ENCODE measurements around the gene PLA2G15. TPM values are rescaled to one million over a fixed set of nuclear protein-coding genes. Genes with fewer than 3 reads are reported as not detected.

PLA2G15 gene
- total RNA-seq, 2 experiments from 2014 or later, result 6.0 to 7.0 TPM

GRCh38 chr16:68267612-68268405 lies 22.6 kb downstream of the PLA2G15 start:
- no peak for DNase-seq
- intact Hi-C loops (cut with DNase I, micrococcal nuclease), result loop anchor here (10.0 kb wide), 2 partner anchors 237 to 487 kb away; no protein-coding TSS in a partner anchor
- Mint-ChIP-seq H3K27ac (peak overlapping the region; percentile 86), H3K36me3 (ENCODE audit: low read depth) (peaks cover 38% of the 10 kb centered on the region), H3K4me3 (peak overlapping the region; percentile 46), H3K27me3 (no peaks in the 10 kb centered on the region), H3K4me1 (peaks cover 72% of the 10 kb centered on the region), H3K9me3 (ENCODE audit: low read depth) (no peaks in the 10 kb centered on the region)
- ChIA-PET POLR2A (interaction anchor here (0.5 kb wide), 1 partner anchor 1060 kb away, joined by 5 read pairs; no protein-coding TSS in a partner anchor), CTCF (interaction anchor here (0.6 to 22.1 kb wide), 6 partner anchors 17 to 254 kb away, joined by 3 to 517 read pairs (median 4); no protein-coding TSS in a partner anchor)
- no peak for ATAC-seq

GRCh38 chr16:68269793-68270192 lies 24.6 kb downstream of the PLA2G15 start:
- H3K36me3 Mint-ChIP-seq (ENCODE audit: low read depth), result peaks cover 53% of the 10 kb centered on the region
- peak overlapping the region; percentile 88 for H3K27ac Mint-ChIP-seq

GRCh38 chr16:68270353-68270752 lies 25.2 kb downstream of the PLA2G15 start:
- ChIA-PET POLR2A (interaction anchor here (0.6 kb wide), 1 partner anchor 1723 kb away, joined by 4 read pairs; no protein-coding TSS in a partner anchor), CTCF (interaction anchor here (1.1 to 22.1 kb wide), 5 partner anchors 8 to 56 kb away, joined by 3 to 517 read pairs (median 26); partner anchors contain the start of genes PRMT7 and SLC7A6OS)
- H3K4me3 Mint-ChIP-seq, result no peak overlapping the region
- H3K27ac Mint-ChIP-seq, result peak overlapping the region; percentile 88
- ATAC-seq (peak; percentile 34), DNase-seq (no peak)
- intact Hi-C loops (cut with DNase I, micrococcal nuclease), result no loop called here
- peaks cover 89% of the 10 kb centered on the region for H3K4me1 Mint-ChIP-seq
- no peaks in the 10 kb centered on the region for H3K27me3 Mint-ChIP-seq
- H3K36me3 Mint-ChIP-seq (ENCODE audit: low read depth), result peaks cover 56% of the 10 kb centered on the region
- no peaks in the 10 kb centered on the region for H3K9me3 Mint-ChIP-seq (ENCODE audit: low read depth)

More at GRCh38 chr16:68269793-68270192, 24.6 kb downstream of the PLA2G15 start:
- Mint-ChIP-seq H3K27me3 (no peaks in the 10 kb centered on the region), H3K4me3 (no peak overlapping the region), H3K4me1 (peaks cover 83% of the 10 kb centered on the region), H3K9me3 (ENCODE audit: low read depth) (no peaks in the 10 kb centered on the region)
- POLR2A ChIA-PET, result interaction anchor here (0.5 to 0.7 kb wide), 2 partner anchors 14 to 113 kb away, joined by 3 to 6 read pairs; no protein-coding TSS in a partner anchor
- intact Hi-C loops (cut with DNase I, micrococcal nuclease), result loop anchor here (10.0 kb wide), 2 partner anchors 235 to 485 kb away; no protein-coding TSS in a partner anchor
- CTCF ChIA-PET, result interaction anchor here (0.6 to 22.1 kb wide), 5 partner anchors 15 to 57 kb away, joined by 3 to 517 read pairs (median 5); partner anchors contain the start of genes PRMT7 and SLC7A6OS
- no peak for DNase-seq
- no peak for ATAC-seq

DNA sequence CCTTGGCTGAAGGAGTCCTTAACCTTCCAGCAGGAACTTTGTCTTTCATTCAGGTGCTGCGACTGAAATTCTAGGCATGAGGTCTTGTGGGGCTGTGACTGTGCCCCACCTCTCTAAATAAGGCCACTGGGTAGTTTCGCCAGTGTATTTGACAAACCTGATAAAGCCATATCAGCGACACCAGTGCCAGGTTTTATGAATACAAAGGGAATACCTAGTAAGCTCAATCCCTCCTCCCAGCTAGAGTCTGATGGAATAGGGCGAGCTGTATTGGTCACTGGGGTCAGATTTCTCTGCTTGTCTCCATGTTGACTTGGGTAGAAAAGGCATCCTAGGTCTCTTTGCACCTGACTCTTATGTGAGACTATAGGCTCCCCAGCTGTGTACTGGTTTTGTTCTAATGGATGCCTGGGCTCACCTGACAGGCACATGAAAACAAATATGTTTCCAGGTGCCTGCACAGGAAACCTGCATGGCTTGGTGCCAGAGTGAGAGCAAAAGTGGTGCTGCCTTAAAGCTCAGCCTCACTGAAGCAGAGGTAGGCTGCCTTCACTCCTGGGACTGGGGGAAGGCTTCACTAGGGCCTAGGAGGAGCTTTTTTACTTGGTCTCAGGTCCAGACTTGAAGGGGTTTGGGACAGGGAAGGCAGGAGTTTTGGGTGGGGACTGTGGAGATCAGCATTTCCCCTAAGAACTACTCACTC lies 27.5 kb downstream of the PLA2G15 start:
- no peaks in the 10 kb centered on the region for H3K27me3 Mint-ChIP-seq
- no peaks in the 10 kb centered on the region for H3K9me3 Mint-ChIP-seq (ENCODE audit: low read depth)
- peaks cover 58% of the 10 kb centered on the region for H3K36me3 Mint-ChIP-seq (ENCODE audit: low read depth)
- intact Hi-C loops (cut with DNase I, micrococcal nuclease), result no loop called here
- CTCF ChIA-PET, result interaction anchor here (0.5 to 22.1 kb wide), 10 partner anchors 8 to 1455 kb away, joined by 3 to 517 read pairs (median 6); partner anchors contain the start of genes PRMT7, SLC7A6 and SLC7A6OS
- ATAC-seq, result peak; percentile 8
- DNase-seq, result peak; percentile 63
- H3K4me3 Mint-ChIP-seq, result peak overlapping the region; percentile 22
- H3K27ac Mint-ChIP-seq, result peak overlapping the region; percentile 97
- POLR2A ChIA-PET, result interaction anchor here (1.0 kb wide), 2 partner anchors 17 to 36 kb away, joined by 3 to 4 read pairs; no protein-coding TSS in a partner anchor
- H3K4me1 Mint-ChIP-seq, result peaks cover 92% of the 10 kb centered on the region

DNA sequence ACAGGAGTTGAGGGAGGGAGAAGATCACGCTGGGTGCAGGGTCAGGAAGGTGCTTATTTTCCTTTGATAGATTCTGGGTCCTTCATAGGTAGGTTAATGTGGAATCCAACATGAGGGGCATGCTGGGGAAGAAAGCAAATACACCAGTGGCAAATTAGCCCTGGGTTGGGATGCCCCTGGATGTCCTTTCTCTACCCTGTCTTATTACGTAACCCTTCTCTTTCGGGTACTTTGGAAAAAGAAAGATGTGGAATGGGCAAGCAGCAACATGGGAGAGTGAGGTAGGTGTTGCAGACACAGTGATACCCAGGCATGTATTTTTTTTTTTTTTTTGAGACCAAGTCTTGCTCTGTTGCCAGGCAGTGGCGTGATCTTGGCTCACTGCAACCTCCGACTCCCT lies 28.3 kb downstream of the PLA2G15 start:
- Mint-ChIP-seq H3K36me3 (ENCODE audit: low read depth) (peaks cover 52% of the 10 kb centered on the region), H3K27ac (peak overlapping the region; percentile 97), H3K27me3 (no peaks in the 10 kb centered on the region), H3K4me1 (peaks cover 84% of the 10 kb centered on the region), H3K4me3 (peak overlapping the region; percentile 22), H3K9me3 (ENCODE audit: low read depth) (no peaks in the 10 kb centered on the region)
- intact Hi-C loops (cut with DNase I, micrococcal nuclease), result no loop called here
- DNase-seq (no peak), ATAC-seq (no peak)
- ChIA-PET CTCF (interaction anchor here (0.6 to 22.1 kb wide), 9 partner anchors 9 to 1454 kb away, joined by 3 to 517 read pairs (median 6); partner anchors contain the start of genes PRMT7, SLC7A6 and SLC7A6OS), POLR2A (interaction anchor here (0.7 to 1.0 kb wide), 3 partner anchors 16 to 619 kb away, joined by 3 to 4 read pairs (median 3); no protein-coding TSS in a partner anchor)

DNA sequence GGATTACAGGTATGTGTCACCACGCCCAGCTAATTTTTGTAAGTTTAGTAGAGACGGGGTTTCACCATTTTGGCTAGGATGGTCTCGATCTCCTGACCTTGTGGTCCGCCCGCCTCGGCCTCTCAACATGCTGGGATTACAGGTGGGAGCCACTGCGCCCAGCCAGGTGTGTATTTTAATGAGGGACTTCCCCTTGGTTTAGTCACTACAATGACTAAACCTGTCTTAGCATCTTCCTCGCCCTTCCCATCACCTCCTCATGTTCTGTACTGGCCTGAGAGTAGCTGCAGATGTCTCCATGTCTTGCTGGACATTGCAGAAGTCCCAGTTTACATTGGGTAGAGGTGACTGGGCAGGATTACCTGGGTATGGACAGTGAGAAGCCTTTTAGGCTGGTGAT lies 28.7 kb downstream of the PLA2G15 start:
- H3K4me1 Mint-ChIP-seq, result peaks cover 81% of the 10 kb centered on the region
- intact Hi-C loops (cut with DNase I, micrococcal nuclease), result loop anchor here in 1 of 2 experiments (2.0 kb wide), 1 partner anchor 15 kb away; no protein-coding TSS in a partner anchor
- POLR2A ChIA-PET, result interaction anchor here (0.7 kb wide), 1 partner anchor 619 kb away, joined by 3 read pairs; no protein-coding TSS in a partner anchor

GRCh38 chr16:68274441-68274840 lies 29.3 kb downstream of the PLA2G15 start:
- Mint-ChIP-seq H3K27me3 (no peaks in the 10 kb centered on the region), H3K4me1 (peaks cover 79% of the 10 kb centered on the region), H3K36me3 (ENCODE audit: low read depth) (peaks cover 51% of the 10 kb centered on the region)

More for the DNA sequence above, 28.7 kb downstream of the PLA2G15 start:
- ATAC-seq (no peak), DNase-seq (peak; percentile 35)
- CTCF ChIA-PET, result interaction anchor here (0.6 to 22.1 kb wide), 6 partner anchors 10 to 53 kb away, joined by 3 to 517 read pairs (median 6); partner anchors contain the start of genes PRMT7 and SLC7A6OS
- Mint-ChIP-seq H3K4me3 (no peak overlapping the region), H3K36me3 (ENCODE audit: low read depth) (peaks cover 53% of the 10 kb centered on the region), H3K27me3 (no peaks in the 10 kb centered on the region), H3K27ac (peak overlapping the region; percentile 97), H3K9me3 (ENCODE audit: low read depth) (no peaks in the 10 kb centered on the region)

GRCh38 chr16:68275611-68276191 lies 30.5 kb downstream of the PLA2G15 start:
- intact Hi-C loops (cut with DNase I, micrococcal nuclease), result loop anchor here (1.0 to 2.0 kb wide), 3 partner anchors 10 to 14 kb away; no protein-coding TSS in a partner anchor
- ATAC-seq, result peak; percentile 75
- Mint-ChIP-seq H3K27ac (peak overlapping the region; percentile 97), H3K4me1 (peaks cover 76% of the 10 kb centered on the region), H3K9me3 (ENCODE audit: low read depth) (no peaks in the 10 kb centered on the region), H3K27me3 (no peaks in the 10 kb centered on the region), H3K36me3 (ENCODE audit: low read depth) (peaks cover 56% of the 10 kb centered on the region), H3K4me3 (peak overlapping the region; percentile 48)
- ChIA-PET POLR2A (interaction anchor here (0.7 kb wide), 1 partner anchor 19 kb away, joined by 3 read pairs; no protein-coding TSS in a partner anchor), CTCF (interaction anchor here (0.6 to 22.1 kb wide), 8 partner anchors 11 to 51 kb away, joined by 3 to 517 read pairs (median 5); partner anchors contain the start of gene SLC7A6)
- DNase-seq, result peak; percentile 62

More at GRCh38 chr16:68274441-68274840, 29.3 kb downstream of the PLA2G15 start:
- H3K4me3 Mint-ChIP-seq, result no peak overlapping the region
- CTCF ChIA-PET, result interaction anchor here (0.9 to 22.1 kb wide), 5 partner anchors 12 to 52 kb away, joined by 3 to 517 read pairs (median 7); partner anchors contain the start of genes PRMT7 and SLC7A6OS
- no peak for DNase-seq
- H3K9me3 Mint-ChIP-seq (ENCODE audit: low read depth), result no peaks in the 10 kb centered on the region
- POLR2A ChIA-PET, result interaction anchor here (0.7 kb wide), 1 partner anchor 620 kb away, joined by 3 read pairs; no protein-coding TSS in a partner anchor
- intact Hi-C loops (cut with DNase I, micrococcal nuclease), result loop anchor here in 1 of 2 experiments (2.0 kb wide), 1 partner anchor 14 kb away; no protein-coding TSS in a partner anchor
- ATAC-seq, result no peak
- peak overlapping the region; percentile 97 for H3K27ac Mint-ChIP-seq

- ChIA-PET POLR2A (no interaction called here), CTCF (interaction anchor here (0.6 to 22.1 kb wide), 7 partner anchors 10 to 50 kb away, joined by 3 to 517 read pairs (median 5); partner anchors contain the start of gene SLC7A6)
- ATAC-seq (no peak), DNase-seq (no peak)
- Mint-ChIP-seq H3K9me3 (ENCODE audit: low read depth) (no peaks in the 10 kb centered on the region), H3K27me3 (no peaks in the 10 kb centered on the region), H3K36me3 (ENCODE audit: low read depth) (peaks cover 58% of the 10 kb centered on the region), H3K4me3 (no peak overlapping the region), H3K4me1 (peaks cover 76% of the 10 kb centered on the region), H3K27ac (peak overlapping the region; percentile 97)
- intact Hi-C loops (cut with DNase I, micrococcal nuclease), result loop anchor here in 1 of 2 experiments (1.0 kb wide), 1 partner anchor 11 kb away; no protein-coding TSS in a partner anchor
Measured at GRCh38 chr16:68276223-68276622, 31.1 kb downstream of the PLA2G15 start.
